CD14-positive monocyte (primary cell): ENCODE measurements around the gene CIB4. TPM values are rescaled to one million over a fixed set of nuclear protein-coding genes. Genes with fewer than 3 reads are reported as not detected.

Experiments used
- DNase-seq, 3 donors: peaks; one replicate each; pipeline ENCODE4 v3.0.0-alpha.2; 2011 to 2022
- H2AFZ ChIP-seq: 2 replicates; pipeline ENCODE4 v1.6.0; 2012; ENCODE audit warnings: mild to moderate bottlenecking, low read depth, low read length, inconsistent platforms; ENCODE audit not compliant: insufficient read depth, poor library complexity, severe bottlenecking
- H3K27ac ChIP-seq, 2 donors: 1 replicate in 1 of 2; 2 replicates in 1 of 2; pipeline ENCODE4 v1.5.1; 2012 to 2013; ENCODE audit warnings: low read length in 2 of 2, control low read depth in 1 of 2, inconsistent platforms in 1 of 2, low read depth in 1 of 2, mild to moderate bottlenecking in 1 of 2
- H3K27me3 ChIP-seq, 2 donors: one replicate each; pipeline versions ENCODE4 v1.6.0 to v1.6.1; 2011 to 2013; ENCODE audit warnings: low read length in 2 of 2; ENCODE audit not compliant: control insufficient read depth in 2 of 2, insufficient read depth in 2 of 2
- H3K36me3 ChIP-seq, 2 donors: replicated peaks in 1 of 2; 1 replicate in 1 of 2; 2 replicates in 1 of 2; pipeline versions ENCODE4 v1.5.1 to v1.6.1; 2012 to 2013; ENCODE audit warnings: low read length in 2 of 2, control low read depth in 1 of 2, inconsistent platforms in 1 of 2, mild to moderate bottlenecking in 1 of 2; ENCODE audit not compliant: insufficient read depth in 2 of 2, control insufficient read depth in 1 of 2
- H3K4me1 ChIP-seq, 2 donors: 1 replicate in 1 of 2; 2 replicates in 1 of 2; pipeline versions ENCODE4 v1.5.1 to v1.6.1; 2012 to 2013; ENCODE audit warnings: low read length in 2 of 2, control low read depth in 1 of 2, inconsistent platforms in 1 of 2, mild to moderate bottlenecking in 1 of 2, moderate library complexity in 1 of 2; ENCODE audit not compliant: insufficient read depth in 2 of 2, control insufficient read depth in 1 of 2
- H3K4me2 ChIP-seq: replicated peaks from 2 replicates; pipeline ENCODE3; 2012; ENCODE audit warnings: low read length, moderate library complexity, mild to moderate bottlenecking; ENCODE audit not compliant: poor library complexity, severe bottlenecking; ENCODE audit errors: extremely low read depth
- H3K4me3 ChIP-seq, 3 experiments: fragments of 200-600 bp in 1 of 3; sonication (generic) in 1 of 3; replicated peaks in 1 of 3; 1 replicate in 2 of 3; 2 replicates in 1 of 3; pipeline ENCODE4 v1.5.1; 2011 to 2013; ENCODE audit warnings: low read length in 3 of 3, mild to moderate bottlenecking in 3 of 3, control low read depth in 2 of 3, low read depth in 2 of 3, inconsistent platforms in 1 of 3, moderate library complexity in 1 of 3
- H3K79me2 ChIP-seq: 2 replicates; pipeline ENCODE4 v1.6.0; 2012; ENCODE audit warnings: mild to moderate bottlenecking, control low read depth, inconsistent platforms, low read length, moderate library complexity; ENCODE audit not compliant: insufficient read depth
- H3K9ac ChIP-seq: 2 replicates; pipeline ENCODE4 v1.6.0; 2017; ENCODE audit warnings: low read length, mild to moderate bottlenecking; ENCODE audit not compliant: insufficient read depth, poor library complexity, severe bottlenecking
- H3K9me3 ChIP-seq, 2 donors: replicated peaks in 1 of 2; 1 replicate in 1 of 2; 2 replicates in 1 of 2; pipeline versions ENCODE4 v1.5.1 to v1.6.1; 2012 to 2013; ENCODE audit warnings: low read length in 2 of 2, control low read depth in 1 of 2; ENCODE audit not compliant: control insufficient read depth in 1 of 2, insufficient read depth in 1 of 2
- H4K20me1 ChIP-seq: 2 replicates; pipeline ENCODE4 v1.6.0; 2012; ENCODE audit warnings: mild to moderate bottlenecking, low read length, control low read depth, moderate library complexity; ENCODE audit not compliant: insufficient read depth
- H3K27ac Mint-ChIP-seq, 7 donors: one replicate each; pipeline ENCODE4 v1.8.0; 2020; ENCODE audit warnings: mild to moderate bottlenecking in 7 of 7, mixed read lengths in 7 of 7, moderate library complexity in 6 of 7, inconsistent platforms in 2 of 7
- H3K27me3 Mint-ChIP-seq, 3 donors: one replicate each; pipeline ENCODE4 v1.8.0; 2021 to 2022; ENCODE audit warnings: low read depth in 3 of 3, mild to moderate bottlenecking in 3 of 3, mixed read lengths in 3 of 3, moderate library complexity in 3 of 3, inconsistent platforms in 1 of 3
- H3K36me3 Mint-ChIP-seq, 2 donors: one replicate each; pipeline ENCODE4 v1.8.0; 2020; ENCODE audit warnings: mixed read lengths in 2 of 2, inconsistent platforms in 1 of 2, mild to moderate bottlenecking in 1 of 2
- H3K4me1 Mint-ChIP-seq: one replicate; pipeline ENCODE4 v1.8.0; 2020; ENCODE audit warnings: mild to moderate bottlenecking, mixed read lengths
- H3K4me3 Mint-ChIP-seq, 2 donors: one replicate each; pipeline ENCODE4 v1.8.0; 2020; ENCODE audit warnings: mild to moderate bottlenecking in 2 of 2, mixed read lengths in 2 of 2, moderate library complexity in 1 of 2
- H3K9me3 Mint-ChIP-seq, 7 donors: one replicate each; pipeline ENCODE4 v1.8.0; 2020 to 2022; ENCODE audit warnings: mixed read lengths in 7 of 7, mild to moderate bottlenecking in 6 of 7, moderate library complexity in 6 of 7, inconsistent platforms in 2 of 7
- WGBS: methylation state at CpG from one replicate; pipeline ENCODE4 v1.1.5; 2013; ENCODE audit warnings: missing lambda C conversion rate; ENCODE audit not compliant: insufficient coverage; 5-methylcytosine and 5-hydroxymethylcytosine counted together
- intact Hi-C, 2 donors: fragments of 100-400 bp; cut with micrococcal nuclease; formaldehyde crosslinking; loops; one replicate each; pipeline versions ENCODE4 v1.15.0 to v1.15.1; 2023
- polyA plus RNA-seq, 3 donors: library from polyadenylated mRNA; depleted of rRNA in 1 of 3; unstranded in 2 of 3; stranded (reverse) in 1 of 3; fragments of 300-500 nt in 2 of 3; fragments of >200 nt in 1 of 3; fragmentation: Illumina TruSeq in 2 of 3; gene quantifications; 1 replicate in 2 of 3; 2 replicates in 1 of 3; pipeline ENCODE4 v1.2.3, GENCODE V29; 2012 to 2021
- TF ChIP-seq, protein P1 (sequence below): fragments of 200-600 bp; IDR thresholded peaks from one replicate; pipeline ENCODE4 v1.8.0; 2022; ENCODE audit warnings: antibody characterized with exemption, mild to moderate bottlenecking

CIB4 gene
- polyA plus RNA-seq, 3 donors, result not detected

DNA sequence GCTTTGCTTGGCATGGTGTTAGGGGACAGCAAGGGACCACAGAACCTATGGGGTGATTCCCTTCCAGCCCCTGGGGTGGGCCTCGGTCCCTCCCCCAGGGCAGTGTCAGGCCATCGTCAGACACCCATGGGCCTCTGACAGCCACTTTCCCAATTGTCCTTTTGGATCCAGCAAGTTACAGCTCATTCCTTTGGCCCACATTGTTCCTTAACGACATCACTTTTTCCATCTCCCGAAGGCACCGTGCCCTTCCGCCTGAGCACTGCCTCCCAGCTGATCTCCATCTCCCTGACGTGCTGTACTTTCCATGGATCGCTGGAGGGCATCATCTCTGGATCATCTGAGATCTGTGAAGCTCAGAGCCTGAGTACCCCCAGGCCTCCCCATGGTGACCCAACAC is 41.0 kb upstream of the CIB4 start:
- H3K4me3 Mint-ChIP-seq, result no peak overlapping the region
- H3K27ac Mint-ChIP-seq, result no peak overlapping the region
- DNase-seq, result no peak

DNA sequence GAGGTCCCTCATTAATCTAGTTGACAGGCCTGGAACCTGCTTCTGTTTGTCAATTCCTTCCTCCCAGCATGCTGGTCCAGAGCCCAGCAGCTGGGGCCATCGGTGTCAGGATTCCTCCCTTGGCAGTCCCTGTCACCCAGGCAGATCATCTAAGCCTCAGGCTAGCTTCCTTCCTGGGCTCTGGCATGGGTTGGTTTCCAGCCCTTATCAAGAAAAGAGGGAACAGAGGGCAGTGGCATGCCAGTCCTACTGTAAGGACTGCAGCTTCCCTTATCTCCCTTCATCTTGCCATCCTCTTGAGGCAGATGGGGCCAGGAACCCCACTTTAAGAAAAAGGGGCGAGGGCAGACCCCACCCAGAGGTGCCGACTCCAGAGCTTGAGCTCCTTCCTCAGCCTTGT is 40.5 kb upstream of the CIB4 start:
- no peak overlapping the region for H3K4me2 ChIP-seq
- H3K4me3 Mint-ChIP-seq, result no peak overlapping the region
- H3K9me3 Mint-ChIP-seq, result peaks cover 0 to 6% (median 0%) of the 10 kb centered on the region in 7 donors
- H3K4me1 ChIP-seq, result no peaks in the 10 kb centered on the region
- no peak overlapping the region for H3K4me3 ChIP-seq
- H3K79me2 ChIP-seq, result no peaks in the 10 kb centered on the region
- peaks cover 1% of the 10 kb centered on the region for H3K4me1 Mint-ChIP-seq
- intact Hi-C loops, result no loop called here
- peaks cover 0 to 2% of the 10 kb centered on the region in 2 donors for H3K27me3 ChIP-seq
- no peak overlapping the region for H3K27ac ChIP-seq
- no peaks in the 10 kb centered on the region for H4K20me1 ChIP-seq
- DNase-seq, result no peak
- H3K9me3 ChIP-seq, result no peaks in the 10 kb centered on the region
- no peak overlapping the region for H2AFZ ChIP-seq
- H3K36me3 Mint-ChIP-seq, result no peaks in the 10 kb centered on the region
- H3K27ac Mint-ChIP-seq, result no peak overlapping the region
- no peaks in the 10 kb centered on the region for H3K36me3 ChIP-seq
- WGBS, result 73% methylated on average over 3 of the region's 3 CpGs
- no peak overlapping the region for H3K9ac ChIP-seq
- TF ChIP-seq, protein P1, sequence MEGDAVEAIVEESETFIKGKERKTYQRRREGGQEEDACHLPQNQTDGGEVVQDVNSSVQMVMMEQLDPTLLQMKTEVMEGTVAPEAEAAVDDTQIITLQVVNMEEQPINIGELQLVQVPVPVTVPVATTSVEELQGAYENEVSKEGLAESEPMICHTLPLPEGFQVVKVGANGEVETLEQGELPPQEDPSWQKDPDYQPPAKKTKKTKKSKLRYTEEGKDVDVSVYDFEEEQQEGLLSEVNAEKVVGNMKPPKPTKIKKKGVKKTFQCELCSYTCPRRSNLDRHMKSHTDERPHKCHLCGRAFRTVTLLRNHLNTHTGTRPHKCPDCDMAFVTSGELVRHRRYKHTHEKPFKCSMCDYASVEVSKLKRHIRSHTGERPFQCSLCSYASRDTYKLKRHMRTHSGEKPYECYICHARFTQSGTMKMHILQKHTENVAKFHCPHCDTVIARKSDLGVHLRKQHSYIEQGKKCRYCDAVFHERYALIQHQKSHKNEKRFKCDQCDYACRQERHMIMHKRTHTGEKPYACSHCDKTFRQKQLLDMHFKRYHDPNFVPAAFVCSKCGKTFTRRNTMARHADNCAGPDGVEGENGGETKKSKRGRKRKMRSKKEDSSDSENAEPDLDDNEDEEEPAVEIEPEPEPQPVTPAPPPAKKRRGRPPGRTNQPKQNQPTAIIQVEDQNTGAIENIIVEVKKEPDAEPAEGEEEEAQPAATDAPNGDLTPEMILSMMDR, result no peak
- H3K27me3 Mint-ChIP-seq, result peaks cover 22 to 26% (median 23%) of the 10 kb centered on the region in 3 donors

More for the DNA sequence above, 41.0 kb upstream of the CIB4 start:
- Mint-ChIP-seq H3K9me3 (peaks cover 0 to 6% (median 0%) of the 10 kb centered on the region in 7 donors), H3K4me1 (peaks cover 1% of the 10 kb centered on the region), H3K36me3 (no peaks in the 10 kb centered on the region), H3K27me3 (peaks cover 24 to 30% (median 26%) of the 10 kb centered on the region in 3 donors)
- H3K4me3 ChIP-seq, result no peak overlapping the region
- WGBS, result 91% methylated on average over 8 of the region's 8 CpGs
- H3K79me2 ChIP-seq, result no peaks in the 10 kb centered on the region
- H3K36me3 ChIP-seq, result no peaks in the 10 kb centered on the region
- TF ChIP-seq, protein P1, result no peak
- H3K9me3 ChIP-seq, result no peaks in the 10 kb centered on the region
- H4K20me1 ChIP-seq, result no peaks in the 10 kb centered on the region
- no peak overlapping the region for H3K9ac ChIP-seq
- no peak overlapping the region for H3K4me2 ChIP-seq
- no peak overlapping the region for H3K27ac ChIP-seq
- no peak overlapping the region for H2AFZ ChIP-seq
- no peaks in the 10 kb centered on the region for H3K4me1 ChIP-seq
- peaks cover 0 to 5% of the 10 kb centered on the region in 2 donors for H3K27me3 ChIP-seq
- intact Hi-C loops, result no loop called here
